K562 (cell line): ENCODE results near the gene RBM15. TPM values are rescaled to one million over a fixed set of nuclear protein-coding genes. Genes with fewer than 3 reads are reported as not detected.

Source experiments
- AFF1 ChIP-seq, 2 experiments: fragments of 450-650 bp; IDR thresholded peaks; 2 replicates each; pipeline ENCODE4 v1.6.1; 2018; ENCODE audit warnings: mild to moderate bottlenecking in 2 of 2, low read depth in 1 of 2; ENCODE audit not compliant: partially characterized antibody in 2 of 2
- BACH1 ChIP-seq: fragments of 200-800 bp; sonication (Bioruptor generic); IDR thresholded peaks from 2 replicates; pipeline ENCODE4 v1.6.1; 2016; ENCODE audit warnings: missing genetic modification characterization, missing compliant biosample characterization
- DEAF1 ChIP-seq: fragments of 450-650 bp; formaldehyde crosslinking; IDR thresholded peaks from 2 replicates; pipeline ENCODE4 v1.4.0; 2020; ENCODE audit warnings: mild to moderate bottlenecking, moderate library complexity
- FOXM1 ChIP-seq, 2 experiments: fragments of 450-650 bp in 1 of 2; sonication (generic) in 1 of 2; formaldehyde crosslinking in 1 of 2; IDR thresholded peaks; 2 replicates each; pipeline versions ENCODE4 v1.6.1 to v1.9.0; 2017 to 2022; ENCODE audit warnings: low read depth in 2 of 2, mild to moderate bottlenecking in 2 of 2, missing genetic modification reagents in 1 of 2, moderate library complexity in 1 of 2
- HDAC8 ChIP-seq: fragments of 450-650 bp; IDR thresholded peaks from 2 replicates; pipeline ENCODE4 v1.6.1; 2016; ENCODE audit warnings: mild to moderate bottlenecking, missing genetic modification characterization, moderate library complexity, missing compliant biosample characterization
- HDGF ChIP-seq: fragments of 450-650 bp; IDR thresholded peaks from 2 replicates; pipeline ENCODE4 v1.6.1; 2016
- MTA1 ChIP-seq: fragments of 450-650 bp; IDR thresholded peaks from 2 replicates; pipeline ENCODE4 v1.6.1; 2017; ENCODE audit warnings: borderline replicate concordance
- SMARCE1 ChIP-seq: fragments of 450-650 bp; IDR thresholded peaks from 2 replicates; pipeline ENCODE4 v1.7.1; 2016; ENCODE audit warnings: mild to moderate bottlenecking
- SNIP1 ChIP-seq: fragments of 450-650 bp; IDR thresholded peaks from 2 replicates; pipeline ENCODE4 v1.7.1; 2017; ENCODE audit warnings: low read depth, mild to moderate bottlenecking
- ZBTB49 ChIP-seq: sonication (generic); formaldehyde crosslinking; IDR thresholded peaks from 2 replicates; pipeline ENCODE4 v1.8.0; 2022; ENCODE audit warnings: missing genetic modification reagents, mild to moderate bottlenecking, borderline replicate concordance
- ZNF217 ChIP-seq: sonication (generic); formaldehyde crosslinking; IDR thresholded peaks from 2 replicates; pipeline ENCODE4 v1.8.0; 2022; ENCODE audit warnings: mild to moderate bottlenecking, missing genetic modification reagents
- ZNF347 ChIP-seq: fragments of 450-650 bp; formaldehyde crosslinking; IDR thresholded peaks from 2 replicates; pipeline ENCODE4 v1.4.0; 2020; ENCODE audit warnings: low read depth, mild to moderate bottlenecking, moderate library complexity
- ZNF445 ChIP-seq: fragments of 250-450 bp; sonication (Bioruptor Pico); IDR thresholded peaks from 2 replicates; pipeline ENCODE4 v1.4.0; 2020; ENCODE audit warnings: low read depth, mild to moderate bottlenecking, moderate library complexity
- ZNF586 ChIP-seq: fragments of 450-650 bp; formaldehyde crosslinking; conservative IDR thresholded peaks from 2 replicates; pipeline ENCODE4 v1.4.0; 2020; ENCODE audit warnings: mild to moderate bottlenecking, moderate library complexity
- ZNF644 ChIP-seq: fragments of 200-800 bp; sonication (Bioruptor generic); IDR thresholded peaks from 2 replicates; pipeline ENCODE4 v1.6.1; 2016; ENCODE audit warnings: low read depth, missing genetic modification characterization, missing compliant biosample characterization
- polyA plus RNA-seq, 8 experiments: library from polyadenylated mRNA; depleted of rRNA in 4 of 8; stranded (reverse) in 5 of 8; unstranded in 3 of 8; fragments of >200 nt; fragmentation: Nextera tagmentation in 2 of 8; fragmentation: Illumina TruSeq in 1 of 8; extraction: Ambion mirVana in 2 of 8; extraction: Trizol in 1 of 8; gene quantifications; 2 replicates each; pipeline versions ENCODE4 v1.2.1 to v1.2.3, GENCODE V29; 2011 to 2014; ENCODE audit warnings: inconsistent platforms in 1 of 8, missing spikeins in 1 of 8
- total RNA-seq, 7 experiments: library from RNA; depleted of rRNA in 6 of 7; stranded (reverse); fragments of >200 nt in 6 of 7; fragmentation: Illumina TruSeq in 2 of 7; extraction: Trizol in 2 of 7; gene quantifications; 2 replicates each; pipeline versions ENCODE4 v1.2.1 to v1.2.3, GENCODE V29; 2011 to 2021; ENCODE audit warnings: low replicate concordance in 1 of 7
- TF ChIP-seq, protein P1 (sequence below): sonication (generic); formaldehyde crosslinking; IDR thresholded peaks from 2 replicates; pipeline ENCODE4 v1.8.0; 2022; ENCODE audit warnings: mild to moderate bottlenecking, missing genetic modification reagents
- TF ChIP-seq, protein P2 (sequence below): fragments of 450-650 bp; IDR thresholded peaks from 2 replicates; pipeline ENCODE4 v1.6.1; 2017; ENCODE audit warnings: mild to moderate bottlenecking, moderate library complexity

Gene RBM15
- total and polyA plus RNA-seq, 9 of the 15 experiments (the other 6 are each of a cell fraction or from before 2014, with no cell fraction given): 2.4 to 63.4 (median 28.2) TPM

DNA sequence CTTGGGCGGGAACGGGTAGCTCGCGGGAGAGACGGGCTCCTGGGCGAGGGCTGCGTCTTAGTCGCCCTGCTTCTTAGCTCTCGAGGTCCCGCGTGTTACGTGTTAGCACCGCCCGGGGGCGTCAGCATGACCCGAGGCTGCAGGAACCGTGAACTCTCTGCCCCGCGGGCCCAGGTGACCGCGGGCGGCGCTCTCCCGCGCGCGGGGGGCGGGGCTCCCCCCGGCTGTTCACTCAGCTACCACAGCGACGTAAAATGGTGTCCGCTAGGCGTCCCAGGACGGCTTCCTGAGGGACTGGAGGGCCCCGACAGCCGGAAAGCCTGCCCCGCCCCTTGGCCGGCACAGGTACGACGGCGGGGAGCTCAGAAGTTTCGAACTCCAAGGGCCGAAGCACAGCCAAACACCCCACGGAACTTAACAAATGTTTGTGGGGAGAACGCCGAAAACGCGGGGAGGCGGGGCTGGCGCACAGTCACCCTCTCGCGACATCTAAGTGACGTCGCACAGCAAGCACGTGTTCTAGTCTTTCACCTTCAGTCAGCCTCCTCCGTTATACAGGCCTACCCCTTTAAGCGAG lies 780 bp upstream of the RBM15 start (continued):
- TF ChIP-seq ZNF644 (tag) (peak; percentile 53; the same call in 1 of the 2 replicates), ZNF217 (CRISPR knock-in tag) (no peak), HDGF (no peak), AFF1 (IDR thresholded peaks at IDR 0.05; ENCODE audit: low read depth in 1 of 2, partially characterized antibody in 2 of 2) (peak in 1 of 2 experiments; percentile 29), SMARCE1 (no peak), HDAC8 (tag) (peak; percentile 74; the same call in 1 of the 2 replicates), FOXM1 (IDR thresholded peaks at IDR 0.05; ENCODE audit: low read depth) (no peak), FOXM1 (CRISPR knock-in tag; IDR thresholded peaks at IDR 0.05; ENCODE audit: low read depth) (peak; percentile 65; the same call in 1 of the 2 replicates), MTA1 (peak; percentile 70; the same call in 1 of the 2 replicates), ZNF445 (CRISPR knock-in tag) (no peak), BACH1 (tag) (no peak), ZBTB49 (no peak), ZNF586 (CRISPR knock-in tag) (no peak), DEAF1 (CRISPR knock-in tag) (no peak), SNIP1 (no peak), ZNF347 (CRISPR knock-in tag) (no peak)
- TF ChIP-seq, protein P1, sequence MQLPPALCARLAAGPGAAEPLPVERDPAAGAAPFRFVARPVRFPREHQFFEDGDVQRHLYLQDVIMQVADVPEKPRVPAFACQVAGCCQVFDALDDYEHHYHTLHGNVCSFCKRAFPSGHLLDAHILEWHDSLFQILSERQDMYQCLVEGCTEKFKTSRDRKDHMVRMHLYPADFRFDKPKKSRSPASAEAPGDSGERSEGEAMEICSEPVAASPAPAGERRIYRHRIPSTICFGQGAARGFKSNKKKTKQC: peak; percentile 71
- TF ChIP-seq, protein P2, sequence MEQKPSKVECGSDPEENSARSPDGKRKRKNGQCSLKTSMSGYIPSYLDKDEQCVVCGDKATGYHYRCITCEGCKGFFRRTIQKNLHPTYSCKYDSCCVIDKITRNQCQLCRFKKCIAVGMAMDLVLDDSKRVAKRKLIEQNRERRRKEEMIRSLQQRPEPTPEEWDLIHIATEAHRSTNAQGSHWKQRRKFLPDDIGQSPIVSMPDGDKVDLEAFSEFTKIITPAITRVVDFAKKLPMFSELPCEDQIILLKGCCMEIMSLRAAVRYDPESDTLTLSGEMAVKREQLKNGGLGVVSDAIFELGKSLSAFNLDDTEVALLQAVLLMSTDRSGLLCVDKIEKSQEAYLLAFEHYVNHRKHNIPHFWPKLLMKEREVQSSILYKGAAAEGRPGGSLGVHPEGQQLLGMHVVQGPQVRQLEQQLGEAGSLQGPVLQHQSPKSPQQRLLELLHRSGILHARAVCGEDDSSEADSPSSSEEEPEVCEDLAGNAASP: no peak
